Spleen (tissue), 7 donors: Measurements from ENCODE around the gene FBN1.

ENCODE experiments used
- CTCF ChIP-seq, 11 experiments: fragments of 200-600 bp in 7 of 11; fragments of 450-650 bp in 4 of 11; sonication (generic) in 4 of 11; IDR thresholded peaks in 8 of 11; conservative IDR thresholded peaks in 3 of 11; 1 replicate in 7 of 11; 2 replicates in 4 of 11; pipeline versions ENCODE4 v1.4.0 to v1.8.0; 2016 to 2021; ENCODE audit warnings: antibody characterized with exemption in 11 of 11, inconsistent platforms in 4 of 11, mild to moderate bottlenecking in 1 of 11
- POLR2A ChIP-seq, 3 donors: fragments of 450-650 bp; IDR thresholded peaks; one replicate each; pipeline ENCODE4 v1.5.1; 2017; ENCODE audit warnings: antibody characterized with exemption in 3 of 3, mild to moderate bottlenecking in 1 of 3
- POLR2AphosphoS5 ChIP-seq, 3 donors: sonication (generic); formaldehyde crosslinking; IDR thresholded peaks; one replicate each; pipeline ENCODE4 v1.5.1; 2017; ENCODE audit warnings: antibody characterized with exemption in 3 of 3
- donor health status: DM: no; HTN: no; CAD: no; lungs with moderate emphysema.
- donor health status: DM: no; HTN: no; CAD: no.
- donor health status: DM: no; HTN: no; CAD: no.

- TF ChIP-seq POLR2A (IDR thresholded peaks at IDR 0.05) (no peak), CTCF (IDR thresholded peaks at IDR 0.05 in 8 of 11, conservative IDR thresholded peaks at IDR 0.05 in 3 of 11) (no peak), POLR2AphosphoS5 (IDR thresholded peaks at IDR 0.05) (no peak)
These were observed 65.4 kb downstream of the FBN1 start for GRCh38 chr15:48579945-48580671.
